Measurements from ENCODE around the gene ALDH5A1.

The ALDH5A1 gene

GRCh38 chr6:24490948-24491347 is 3.8 kb upstream of the ALDH5A1 start:
- Histone ChIP-seq H3K14ac (ENCODE audit: low read length) (no peak overlapping the region), H3K4me2 (ENCODE audit: low read length) (no peak overlapping the region), H3K9me3 (ENCODE audit: insufficient read depth, low read depth, low read length) (no peaks in the 10 kb centered on the region), H2BK120ac (ENCODE audit: insufficient read depth, low read length, poor library complexity) (no peak overlapping the region), H2BK12ac (ENCODE audit: low read length) (no peak overlapping the region), H3K23ac (ENCODE audit: low read length) (no peak overlapping the region), H3K79me2 (ENCODE audit: control insufficient read depth, insufficient read depth, low read length, poor library complexity) (peaks cover 2% of the 10 kb centered on the region), H4K12ac (ENCODE audit: low read depth, low read length) (no peak overlapping the region), H3K79me1 (ENCODE audit: low read length) (peaks cover 8% of the 10 kb centered on the region), H3K4me1 (ENCODE audit: control insufficient read depth in 1 of 2, insufficient read depth in 2 of 2, low read length in 2 of 2) (peaks cover 4% of the 10 kb centered on the region in 2 experiments), H4K91ac (ENCODE audit: low read depth, low read length) (no peak overlapping the region), H2AK5ac (ENCODE audit: low read length) (no peak overlapping the region), H2AFZ (ENCODE audit: insufficient read depth, low read length, poor library complexity) (no peak overlapping the region), H3K9ac (ENCODE audit: low read length) (no peak overlapping the region), H3K27ac (ENCODE audit: low read depth, low read length) (no peak overlapping the region), H3K4ac (ENCODE audit: low read depth, low read length) (no peak overlapping the region), H4K8ac (ENCODE audit: low read depth, low read length) (no peak overlapping the region), H3K36me3 (ENCODE audit: control insufficient read depth in 1 of 2, insufficient read depth in 2 of 2, low read length in 2 of 2) (no peaks in the 10 kb centered on the region), H3K4me3 (ENCODE audit: low read depth, low read length) (no peak overlapping the region), H2BK5ac (ENCODE audit: low read depth, low read length, poor library complexity) (no peak overlapping the region), H3K27me3 (ENCODE audit: insufficient read depth, low read length) (peaks cover 4% of the 10 kb centered on the region), H3K18ac (ENCODE audit: low read length) (no peak overlapping the region)
- no peak for DNase-seq
- WGBS (ENCODE audit: extremely low coverage, insufficient coverage, insufficient read length) = no CpG with 5 or more reads among the region's 4 CpGs

DNA sequence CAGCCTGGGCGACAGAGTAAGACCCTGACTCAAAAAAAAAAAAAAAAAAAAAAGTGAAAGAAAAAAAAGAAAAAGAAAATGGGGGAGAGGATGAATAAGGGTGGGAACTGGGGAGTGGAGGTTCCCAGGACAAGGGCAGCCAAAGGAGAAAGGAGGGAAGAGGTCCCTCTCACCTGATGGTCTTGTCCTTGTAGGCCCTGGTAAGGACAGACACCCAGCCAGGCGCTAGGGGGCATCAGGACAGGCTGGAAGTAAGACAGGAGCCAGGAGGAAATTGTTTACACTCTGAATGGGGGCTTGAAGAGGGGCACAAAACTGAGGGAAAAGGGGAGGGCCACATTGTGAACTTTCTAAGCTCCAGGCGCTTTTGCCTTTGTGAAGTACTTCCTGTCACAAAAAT is 2.3 kb upstream of the ALDH5A1 start:
- peaks cover 4% of the 10 kb centered on the region in 2 experiments for H3K4me1 ChIP-seq (ENCODE audit: control insufficient read depth in 1 of 2, insufficient read depth in 2 of 2, low read length in 2 of 2)
- H3K27me3 ChIP-seq (ENCODE audit: insufficient read depth, low read length) = peaks cover 4% of the 10 kb centered on the region
- no peak overlapping the region for H3K14ac ChIP-seq (ENCODE audit: low read length)
- WGBS (ENCODE audit: extremely low coverage, insufficient coverage, insufficient read length) = no CpG with 5 or more reads among the region's 3 CpGs
- H2AFZ ChIP-seq (ENCODE audit: insufficient read depth, low read length, poor library complexity) = no peak overlapping the region
- no peak overlapping the region for H3K4me2 ChIP-seq (ENCODE audit: low read length)
- H3K27ac ChIP-seq (ENCODE audit: low read depth, low read length) = no peak overlapping the region
- no peaks in the 10 kb centered on the region for H3K36me3 ChIP-seq (ENCODE audit: control insufficient read depth in 1 of 2, insufficient read depth in 2 of 2, low read length in 2 of 2)
- no peak overlapping the region for H2AK5ac ChIP-seq (ENCODE audit: low read length)
- H4K91ac ChIP-seq (ENCODE audit: low read depth, low read length) = no peak overlapping the region
- no peaks in the 10 kb centered on the region for H3K9me3 ChIP-seq (ENCODE audit: insufficient read depth, low read depth, low read length)
- no peak for DNase-seq
- H2BK120ac ChIP-seq (ENCODE audit: insufficient read depth, low read length, poor library complexity) = no peak overlapping the region
- H2BK5ac ChIP-seq (ENCODE audit: low read depth, low read length, poor library complexity) = no peak overlapping the region
- no peak overlapping the region for H2BK12ac ChIP-seq (ENCODE audit: low read length)
- no peak overlapping the region for H3K4me3 ChIP-seq (ENCODE audit: low read depth, low read length)
- H4K12ac ChIP-seq (ENCODE audit: low read depth, low read length) = no peak overlapping the region
- H3K4ac ChIP-seq (ENCODE audit: low read depth, low read length) = no peak overlapping the region
- H4K8ac ChIP-seq (ENCODE audit: low read depth, low read length) = no peak overlapping the region
- peaks cover 2% of the 10 kb centered on the region for H3K79me2 ChIP-seq (ENCODE audit: control insufficient read depth, insufficient read depth, low read length, poor library complexity)
- H3K18ac ChIP-seq (ENCODE audit: low read length) = no peak overlapping the region
- peaks cover 8% of the 10 kb centered on the region for H3K79me1 ChIP-seq (ENCODE audit: low read length)
- no peak overlapping the region for H3K9ac ChIP-seq (ENCODE audit: low read length)
- H3K23ac ChIP-seq (ENCODE audit: low read length) = no peak overlapping the region

DNA sequence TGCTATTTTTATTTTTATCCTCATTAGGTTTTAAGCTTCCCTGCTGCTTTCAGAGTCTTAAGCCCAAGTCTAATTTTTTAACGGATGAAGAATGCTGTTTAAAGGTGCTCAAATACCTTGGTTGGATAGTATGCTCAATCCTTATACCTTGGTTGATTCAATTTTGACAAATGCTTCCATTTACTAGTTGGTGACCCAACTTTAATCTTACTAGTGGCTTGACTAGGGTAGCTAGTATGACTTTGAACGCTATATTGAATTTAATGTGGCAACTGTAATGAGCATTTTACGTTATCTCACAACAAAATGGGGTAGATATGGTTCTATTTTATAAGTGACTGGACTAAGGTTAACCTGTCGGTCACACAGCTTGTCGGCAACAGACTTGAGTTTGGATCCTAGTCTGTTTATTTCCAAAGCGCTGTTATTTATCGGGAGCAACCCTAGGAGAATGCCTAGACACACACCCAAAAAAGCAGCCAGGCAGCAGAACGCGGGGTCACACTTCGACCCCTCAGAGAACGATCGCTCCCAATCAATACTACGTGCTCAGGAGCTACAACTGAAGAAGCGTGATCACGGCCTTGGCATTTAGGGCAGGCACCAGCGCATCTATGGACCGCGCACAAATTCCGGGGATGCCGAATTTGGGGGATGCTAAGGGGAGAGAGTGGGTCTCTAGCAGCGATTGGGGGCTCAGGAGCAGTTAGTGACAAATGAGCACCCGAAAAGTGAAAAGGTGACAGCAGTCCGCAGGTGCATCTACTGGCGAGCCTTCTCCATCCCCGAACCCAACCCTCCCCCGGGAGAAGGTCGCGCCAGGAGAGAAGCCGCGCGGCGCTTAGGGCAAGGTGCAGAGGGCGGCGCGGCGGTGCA is 586 bp upstream of the ALDH5A1 start:
- H2BK5ac ChIP-seq (ENCODE audit: low read depth, low read length, poor library complexity) = no peak overlapping the region
- no peak overlapping the region for H3K4ac ChIP-seq (ENCODE audit: low read depth, low read length)
- H3K9ac ChIP-seq (ENCODE audit: low read length) = no peak overlapping the region
- H2AK5ac ChIP-seq (ENCODE audit: low read length) = no peak overlapping the region
- no peak overlapping the region for H3K27ac ChIP-seq (ENCODE audit: low read depth, low read length)
- DNase-seq = peak in 1 of 2 donors; percentile 19
- no peak overlapping the region for H3K23ac ChIP-seq (ENCODE audit: low read length)
- H2BK120ac ChIP-seq (ENCODE audit: insufficient read depth, low read length, poor library complexity) = no peak overlapping the region
- H4K12ac ChIP-seq (ENCODE audit: low read depth, low read length) = no peak overlapping the region
- peak overlapping the region; percentile 72 for H4K8ac ChIP-seq (ENCODE audit: low read depth, low read length)
- no peaks in the 10 kb centered on the region for H3K36me3 ChIP-seq (ENCODE audit: control insufficient read depth in 1 of 2, insufficient read depth in 2 of 2, low read length in 2 of 2)
- no peak overlapping the region for H2BK12ac ChIP-seq (ENCODE audit: low read length)
- peak overlapping the region; percentile 57 for H3K18ac ChIP-seq (ENCODE audit: low read length)
- WGBS (ENCODE audit: extremely low coverage, insufficient coverage, insufficient read length) = no CpG with 5 or more reads among the region's 36 CpGs
- no peaks in the 10 kb centered on the region for H3K9me3 ChIP-seq (ENCODE audit: insufficient read depth, low read depth, low read length)
- peaks cover 4% of the 10 kb centered on the region in 2 experiments for H3K4me1 ChIP-seq (ENCODE audit: control insufficient read depth in 1 of 2, insufficient read depth in 2 of 2, low read length in 2 of 2)
- H4K91ac ChIP-seq (ENCODE audit: low read depth, low read length) = no peak overlapping the region
- peak overlapping the region; percentile 75 for H2AFZ ChIP-seq (ENCODE audit: insufficient read depth, low read length, poor library complexity)
- peak overlapping the region; percentile 77 for H3K4me3 ChIP-seq (ENCODE audit: low read depth, low read length)
- H3K79me1 ChIP-seq (ENCODE audit: low read length) = peaks cover 8% of the 10 kb centered on the region
- peaks cover 4% of the 10 kb centered on the region for H3K27me3 ChIP-seq (ENCODE audit: insufficient read depth, low read length)
- peaks cover 2% of the 10 kb centered on the region for H3K79me2 ChIP-seq (ENCODE audit: control insufficient read depth, insufficient read depth, low read length, poor library complexity)
- H3K14ac ChIP-seq (ENCODE audit: low read length) = no peak overlapping the region
- peak overlapping the region; percentile 93 for H3K4me2 ChIP-seq (ENCODE audit: low read length)

DNA sequence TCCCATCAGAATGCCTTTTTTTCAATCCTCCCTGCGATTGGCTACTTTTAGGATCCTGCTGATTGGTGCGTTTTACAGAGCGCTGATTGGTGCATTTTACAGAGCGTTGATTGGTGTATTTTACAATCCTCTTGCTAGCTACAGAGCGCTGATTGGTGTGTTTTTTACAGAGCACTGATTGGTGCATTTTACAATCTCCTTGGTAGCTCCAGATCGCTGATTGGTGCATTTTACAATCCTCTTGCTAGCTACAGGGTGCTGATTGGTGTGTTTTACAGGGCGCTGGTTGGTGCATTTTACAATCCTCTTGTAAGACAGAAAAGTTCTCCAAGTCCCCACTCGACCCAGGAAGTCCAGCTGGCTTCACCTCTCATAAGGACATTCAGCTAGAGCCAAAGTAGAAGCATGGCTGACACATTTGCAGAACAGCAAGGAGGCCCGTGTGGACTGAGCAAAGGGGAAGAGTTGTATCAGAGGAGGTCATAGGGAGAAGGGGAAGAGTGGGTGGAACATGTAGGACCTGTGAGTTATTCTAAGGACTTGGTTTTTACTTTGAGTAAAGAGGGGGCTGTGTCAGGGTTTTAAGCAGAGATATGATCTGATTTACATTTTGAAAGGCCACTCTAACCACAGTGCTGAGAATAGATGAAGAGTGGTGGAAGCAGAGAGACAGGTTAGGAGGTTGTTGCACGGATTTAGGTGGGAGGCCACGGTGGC is 2.6 kb downstream of the ALDH5A1 start:
- Histone ChIP-seq H3K4ac (ENCODE audit: low read depth, low read length) (no peak overlapping the region), H3K14ac (ENCODE audit: low read length) (no peak overlapping the region), H3K27ac (ENCODE audit: low read depth, low read length) (no peak overlapping the region), H2BK120ac (ENCODE audit: insufficient read depth, low read length, poor library complexity) (no peak overlapping the region), H2BK5ac (ENCODE audit: low read depth, low read length, poor library complexity) (no peak overlapping the region), H2BK12ac (ENCODE audit: low read length) (no peak overlapping the region), H3K4me3 (ENCODE audit: low read depth, low read length) (no peak overlapping the region), H3K9ac (ENCODE audit: low read length) (no peak overlapping the region), H3K36me3 (ENCODE audit: control insufficient read depth in 1 of 2, insufficient read depth in 2 of 2, low read length in 2 of 2) (no peaks in the 10 kb centered on the region), H3K79me1 (ENCODE audit: low read length) (peaks cover 8% of the 10 kb centered on the region), H2AK5ac (ENCODE audit: low read length) (no peak overlapping the region), H3K27me3 (ENCODE audit: insufficient read depth, low read length) (peaks cover 4% of the 10 kb centered on the region), H3K23ac (ENCODE audit: low read length) (no peak overlapping the region), H3K18ac (ENCODE audit: low read length) (no peak overlapping the region), H4K91ac (ENCODE audit: low read depth, low read length) (no peak overlapping the region), H4K8ac (ENCODE audit: low read depth, low read length) (no peak overlapping the region), H2AFZ (ENCODE audit: insufficient read depth, low read length, poor library complexity) (no peak overlapping the region), H3K79me2 (ENCODE audit: control insufficient read depth, insufficient read depth, low read length, poor library complexity) (peaks cover 2% of the 10 kb centered on the region), H3K4me2 (ENCODE audit: low read length) (no peak overlapping the region), H3K9me3 (ENCODE audit: insufficient read depth, low read depth, low read length) (no peaks in the 10 kb centered on the region), H4K12ac (ENCODE audit: low read depth, low read length) (no peak overlapping the region), H3K4me1 (ENCODE audit: control insufficient read depth in 1 of 2, insufficient read depth in 2 of 2, low read length in 2 of 2) (peaks cover 4% of the 10 kb centered on the region in 2 experiments)
- no CpG with 5 or more reads among the region's 11 CpGs for WGBS (ENCODE audit: extremely low coverage, insufficient coverage, insufficient read length)
- DNase-seq = no peak

All from trophoblast cell (in vitro differentiated cells and primary cell).